Breast epithelium (tissue), 3 donors: ENCODE data around the gene HOXC13.

Source experiments
- POLR2A ChIP-seq: fragments of 450-650 bp; IDR thresholded peaks from one replicate; pipeline ENCODE4 v1.6.1; 2016; ENCODE audit warnings: antibody characterized with exemption, mild to moderate bottlenecking, moderate library complexity
- TF ChIP-seq, protein P1 (sequence below), 3 donors: fragments of 450-650 bp; IDR thresholded peaks; one replicate each; pipeline ENCODE4 v1.5.1; 2016 to 2017; ENCODE audit warnings: antibody characterized with exemption in 3 of 3, mild to moderate bottlenecking in 3 of 3, moderate library complexity in 3 of 3

DNA sequence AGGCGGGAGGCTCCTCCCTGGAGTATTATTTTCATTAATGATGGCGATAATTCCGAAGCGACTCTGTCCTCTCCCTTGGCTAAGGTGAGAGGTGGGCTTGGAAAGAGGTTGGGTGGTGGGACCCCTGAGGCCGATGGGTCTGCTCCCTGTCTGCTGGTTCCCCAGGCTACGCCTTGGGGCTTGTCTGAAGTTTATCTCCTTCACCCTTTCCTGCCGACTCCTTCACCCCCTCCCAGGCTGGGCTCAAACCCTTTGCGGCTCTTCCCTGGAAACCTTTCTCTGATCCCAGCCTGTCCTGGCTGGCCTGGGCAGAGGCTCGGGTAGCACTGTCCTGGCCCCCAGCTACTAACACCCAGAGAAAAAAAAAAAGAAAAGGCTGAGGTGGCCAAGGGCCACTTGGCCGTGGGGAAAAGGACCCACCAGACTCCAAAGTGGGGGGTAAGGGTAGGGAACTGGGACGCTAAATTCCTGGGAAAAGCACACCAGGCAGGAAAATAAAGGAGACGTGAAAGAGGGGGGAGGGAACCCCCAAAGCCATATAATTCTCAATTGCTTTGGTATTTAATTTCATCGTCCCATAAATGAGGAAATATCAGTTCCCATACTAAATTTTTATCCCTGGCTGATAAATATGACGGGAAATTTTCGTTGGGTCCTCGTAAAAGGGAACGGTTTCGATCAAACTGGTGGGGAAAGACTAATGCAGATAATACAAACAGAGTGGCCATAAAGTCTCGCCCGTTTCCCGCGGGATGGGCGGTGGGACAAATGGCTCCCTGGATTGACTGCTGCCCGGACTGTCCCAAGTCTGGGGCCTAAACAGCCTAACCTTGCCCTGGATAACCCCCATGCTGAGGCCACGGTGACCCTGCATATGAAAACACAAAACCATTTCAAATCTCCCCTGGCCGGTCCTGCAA lies 44.3 kb downstream of the HOXC13 start:
- no peak for TF ChIP-seq POLR2A
- TF ChIP-seq, protein P1, sequence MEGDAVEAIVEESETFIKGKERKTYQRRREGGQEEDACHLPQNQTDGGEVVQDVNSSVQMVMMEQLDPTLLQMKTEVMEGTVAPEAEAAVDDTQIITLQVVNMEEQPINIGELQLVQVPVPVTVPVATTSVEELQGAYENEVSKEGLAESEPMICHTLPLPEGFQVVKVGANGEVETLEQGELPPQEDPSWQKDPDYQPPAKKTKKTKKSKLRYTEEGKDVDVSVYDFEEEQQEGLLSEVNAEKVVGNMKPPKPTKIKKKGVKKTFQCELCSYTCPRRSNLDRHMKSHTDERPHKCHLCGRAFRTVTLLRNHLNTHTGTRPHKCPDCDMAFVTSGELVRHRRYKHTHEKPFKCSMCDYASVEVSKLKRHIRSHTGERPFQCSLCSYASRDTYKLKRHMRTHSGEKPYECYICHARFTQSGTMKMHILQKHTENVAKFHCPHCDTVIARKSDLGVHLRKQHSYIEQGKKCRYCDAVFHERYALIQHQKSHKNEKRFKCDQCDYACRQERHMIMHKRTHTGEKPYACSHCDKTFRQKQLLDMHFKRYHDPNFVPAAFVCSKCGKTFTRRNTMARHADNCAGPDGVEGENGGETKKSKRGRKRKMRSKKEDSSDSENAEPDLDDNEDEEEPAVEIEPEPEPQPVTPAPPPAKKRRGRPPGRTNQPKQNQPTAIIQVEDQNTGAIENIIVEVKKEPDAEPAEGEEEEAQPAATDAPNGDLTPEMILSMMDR (IDR thresholded peaks at IDR 0.05): no peak
